Epithelial cell of proximal tubule (primary cell): ENCODE data around the gene GCM1. TPM values are rescaled to one million over a fixed set of nuclear protein-coding genes. Genes with fewer than 3 reads are reported as not detected.

Experiments used
- DNase-seq: peaks from one replicate; pipeline ENCODE4 v3.0.0-alpha.2; 2011; ENCODE audit warnings: low read depth
- H3K4me3 ChIP-seq: 2 replicates; pipeline ENCODE4 v1.5.1; 2011; ENCODE audit warnings: low read depth, mild to moderate bottlenecking, low read length
- CTCF ChIP-seq: conservative IDR thresholded peaks from 2 replicates; pipeline ENCODE4 v1.5.1; 2012; ENCODE audit warnings: low read depth, mild to moderate bottlenecking, low read length
- total RNA-seq: library from RNA; depleted of rRNA; stranded (reverse); fragments of >200 nt; gene quantifications from 2 replicates; pipeline ENCODE4 v1.2.3, GENCODE V29; 2015

The GCM1 gene
- total RNA-seq, 1 donor from 2014 or later, result not detected

GRCh38 chr6:53119772-53120409 lies 28.8 kb downstream of the GCM1 start:
- TF ChIP-seq CTCF, result no peak
- no peak overlapping the region for H3K4me3 ChIP-seq
- DNase-seq, result no peak

DNA sequence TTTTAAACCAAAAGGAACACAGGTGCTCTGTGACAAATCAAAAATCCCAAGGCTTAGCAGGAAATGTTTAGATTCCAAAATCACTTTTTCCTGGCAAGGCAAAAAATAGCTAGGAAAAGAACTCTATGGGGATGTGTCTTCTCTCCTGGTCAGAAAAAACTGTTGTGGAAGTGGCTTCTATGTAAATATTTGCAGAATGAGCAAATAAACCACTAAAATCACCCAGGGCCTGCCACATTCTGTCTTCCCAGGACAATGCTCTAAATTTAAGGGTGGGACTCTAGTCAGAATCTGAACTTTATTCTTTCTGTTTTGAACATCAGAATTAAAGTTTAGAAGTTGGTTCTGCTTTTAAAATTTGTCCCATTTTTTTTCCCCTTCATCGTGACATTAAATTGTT lies 29.3 kb downstream of the GCM1 start:
- TF ChIP-seq CTCF, result no peak
- no peak overlapping the region for H3K4me3 ChIP-seq
- DNase-seq, result no peak

GRCh38 chr6:53115741-53116140 lies 32.9 kb downstream of the GCM1 start:
- DNase-seq, result no peak
- no peak for TF ChIP-seq CTCF
- H3K4me3 ChIP-seq, result no peak overlapping the region

- no peak overlapping the region for H3K4me3 ChIP-seq
- no peak for DNase-seq
- no peak for TF ChIP-seq CTCF
Measured at GRCh38 chr6:53115113-53115512, 33.5 kb downstream of the GCM1 start.

- TF ChIP-seq CTCF, result no peak
- H3K4me3 ChIP-seq, result no peak overlapping the region
- DNase-seq, result no peak
Measured at GRCh38 chr6:53113742-53114141, 34.9 kb downstream of the GCM1 start.

GRCh38 chr6:53112871-53113270 lies 35.8 kb downstream of the GCM1 start:
- H3K4me3 ChIP-seq, result no peak overlapping the region
- DNase-seq, result no peak
- no peak for TF ChIP-seq CTCF

GRCh38 chr6:53112404-53112803 lies 36.2 kb downstream of the GCM1 start:
- DNase-seq, result no peak
- no peak overlapping the region for H3K4me3 ChIP-seq

More at GRCh38 chr6:53112404-53112803, 36.2 kb downstream of the GCM1 start:
- no peak for TF ChIP-seq CTCF
